K562 (cell line): ENCODE measurements around the gene HMOX2. TPM values are rescaled to one million over a fixed set of nuclear protein-coding genes. Genes with fewer than 3 reads are reported as not detected.

Experiments
- CHD7 ChIP-seq: fragments of 200-600 bp; sonication (generic); IDR thresholded peaks from one replicate; pipeline ENCODE4 v1.6.1; 2012; ENCODE audit warnings: mild to moderate bottlenecking, low read depth, low read length, inconsistent platforms
- EGR1 ChIP-seq: fragments of 450-650 bp; conservative IDR thresholded peaks from 2 replicates; pipeline ENCODE4 v1.6.1; 2017; ENCODE audit warnings: mild to moderate bottlenecking
- ELF4 ChIP-seq: fragments of 450-650 bp; formaldehyde crosslinking; IDR thresholded peaks from 2 replicates; pipeline ENCODE4 v1.4.0; 2022; ENCODE audit warnings: missing genetic modification characterization
- GTF2B ChIP-seq: IDR thresholded peaks from 2 replicates; pipeline ENCODE4 v1.6.1; 2011; ENCODE audit not compliant: insufficient read length; ENCODE audit errors: extremely low read depth
- ZBTB11 ChIP-seq, 3 experiments: fragments of 200-800 bp in 1 of 3; fragments of 250-450 bp in 1 of 3; fragments of 450-650 bp in 1 of 3; sonication (Bioruptor Pico) in 1 of 3; sonication (Bioruptor generic) in 1 of 3; formaldehyde crosslinking in 1 of 3; IDR thresholded peaks; 2 replicates each; pipeline versions ENCODE4 v1.6.1 to v1.8.0; 2016 to 2022; ENCODE audit warnings: mild to moderate bottlenecking in 2 of 3, missing genetic modification characterization in 2 of 3, missing compliant biosample characterization in 1 of 3, moderate library complexity in 1 of 3
- polyA plus RNA-seq, 8 experiments: library from polyadenylated mRNA; depleted of rRNA in 4 of 8; stranded (reverse) in 5 of 8; unstranded in 3 of 8; fragments of >200 nt; fragmentation: Nextera tagmentation in 2 of 8; fragmentation: Illumina TruSeq in 1 of 8; extraction: Ambion mirVana in 2 of 8; extraction: Trizol in 1 of 8; gene quantifications; 2 replicates each; pipeline versions ENCODE4 v1.2.1 to v1.2.3, GENCODE V29; 2011 to 2014; ENCODE audit warnings: inconsistent platforms in 1 of 8, missing spikeins in 1 of 8
- total RNA-seq, 7 experiments: library from RNA; depleted of rRNA in 6 of 7; stranded (reverse); fragments of >200 nt in 6 of 7; fragmentation: Illumina TruSeq in 2 of 7; extraction: Trizol in 2 of 7; gene quantifications; 2 replicates each; pipeline versions ENCODE4 v1.2.1 to v1.2.3, GENCODE V29; 2011 to 2021; ENCODE audit warnings: low replicate concordance in 1 of 7

HMOX2 gene
- total and polyA plus RNA-seq, 9 of the 15 experiments (the other 6 are each of a cell fraction or from before 2014, with no cell fraction given), result 26.8 to 87.4 (median 57.4) TPM

GRCh38 chr16:4533490-4533889 is 57.3 kb downstream of the HMOX2 start (continued):
- TF ChIP-seq CHD7 (no peak), EGR1 (no peak), ELF4 (CRISPR knock-in tag) (no peak), GTF2B (no peak), ZBTB11 (CRISPR knock-in tag; IDR thresholded peaks at IDR 0.05) (no peak)
